Lung (tissue), 12 donors: ENCODE results near the gene TAGAP. TPM values are rescaled to one million over a fixed set of nuclear protein-coding genes. Genes with fewer than 3 reads are reported as not detected.
"Not testable (repeated sequence)": the region's sequence is repeated elsewhere in the genome, so short reads cannot be mapped to it uniquely, and the experiment has no call there.

Experiments
- ATAC-seq: fragments of 200-7000 bp; cut with Tn5 transposase; one replicate; pipeline ENCODE4 v1.9.1; 2020; ENCODE audit warnings: moderate number of reproducible peaks; ENCODE audit not compliant: insufficient read depth, low FRiP score
- DNase-seq, 3 donors: peaks; one replicate each; pipeline ENCODE4 v3.0.0-alpha.2; 2013 to 2017
- H3K27ac ChIP-seq, 2 donors: one replicate each; pipeline ENCODE4 v1.5.1; 2013; ENCODE audit warnings: mild to moderate bottlenecking in 2 of 2, moderate library complexity in 2 of 2, control low read depth in 1 of 2, inconsistent platforms in 1 of 2, low read depth in 1 of 2, low read length in 1 of 2
- H3K27me3 ChIP-seq, 3 donors: one replicate each; pipeline ENCODE4 v1.5.1; 2013; ENCODE audit warnings: low read length in 2 of 3; ENCODE audit not compliant: control insufficient read depth in 3 of 3, insufficient read depth in 3 of 3
- H3K36me3 ChIP-seq, 4 donors: one replicate each; pipeline ENCODE4 v1.5.1; 2013; ENCODE audit warnings: low read length in 4 of 4, mild to moderate bottlenecking in 1 of 4, moderate library complexity in 1 of 4; ENCODE audit not compliant: control insufficient read depth in 4 of 4, insufficient read depth in 4 of 4
- H3K4me1 ChIP-seq, 5 donors: one replicate each; pipeline ENCODE4 v1.5.1; 2013; ENCODE audit warnings: low read length in 5 of 5, mild to moderate bottlenecking in 2 of 5, moderate library complexity in 1 of 5; ENCODE audit not compliant: control insufficient read depth in 5 of 5, insufficient read depth in 5 of 5
- H3K4me3 ChIP-seq: one replicate; pipeline ENCODE4 v1.5.1; 2013; ENCODE audit warnings: mild to moderate bottlenecking, control low read depth, moderate library complexity
- H3K9ac ChIP-seq, 2 donors: one replicate each; pipeline ENCODE4 v1.5.1; 2013; ENCODE audit warnings: low read length in 2 of 2, control low read depth in 1 of 2; ENCODE audit not compliant: insufficient read depth in 1 of 2
- H3K9me3 ChIP-seq, 4 donors: one replicate each; pipeline ENCODE4 v1.5.1; 2013; ENCODE audit warnings: low read length in 3 of 4, mild to moderate bottlenecking in 1 of 4, moderate library complexity in 1 of 4; ENCODE audit not compliant: control insufficient read depth in 4 of 4, insufficient read depth in 3 of 4
- WGBS, 2 donors: extraction: QIAGEN DNeasy Blood & Tissue Kit; methylation state at CpG; one replicate each; pipeline ENCODE4 v1.1.7; 2013; 5-methylcytosine and 5-hydroxymethylcytosine counted together
- polyA plus RNA-seq, 2 donors: library from polyadenylated mRNA; stranded (reverse); fragments of 200-250 nt; gene quantifications; one replicate each; pipeline ENCODE4 v1.2.1, GENCODE V29; 2013
- total RNA-seq, 2 donors: library from RNA; depleted of rRNA in 1 of 2; stranded (reverse); fragments of >200 nt in 1 of 2; gene quantifications; one replicate each; pipeline ENCODE4 v1.2.1, GENCODE V29; 2014 to 2021
- TF ChIP-seq, protein P1 (sequence below): IDR thresholded peaks from 2 replicates; pipeline ENCODE4 v1.5.1; 2012; ENCODE audit warnings: mild to moderate bottlenecking; ENCODE audit errors: control extremely low read depth, extremely low read depth
- donor health status: control.
- donor health status: control.
- donor health status: Bipolar disorder and iron deficiency.
- donor health status: healthy.
- donor health status: DM: yes; HTN: yes; CAD: no.

The TAGAP gene
- total and polyA plus RNA-seq, 4 donors = 1.7 to 11.2 (median 8.4) TPM

DNA sequence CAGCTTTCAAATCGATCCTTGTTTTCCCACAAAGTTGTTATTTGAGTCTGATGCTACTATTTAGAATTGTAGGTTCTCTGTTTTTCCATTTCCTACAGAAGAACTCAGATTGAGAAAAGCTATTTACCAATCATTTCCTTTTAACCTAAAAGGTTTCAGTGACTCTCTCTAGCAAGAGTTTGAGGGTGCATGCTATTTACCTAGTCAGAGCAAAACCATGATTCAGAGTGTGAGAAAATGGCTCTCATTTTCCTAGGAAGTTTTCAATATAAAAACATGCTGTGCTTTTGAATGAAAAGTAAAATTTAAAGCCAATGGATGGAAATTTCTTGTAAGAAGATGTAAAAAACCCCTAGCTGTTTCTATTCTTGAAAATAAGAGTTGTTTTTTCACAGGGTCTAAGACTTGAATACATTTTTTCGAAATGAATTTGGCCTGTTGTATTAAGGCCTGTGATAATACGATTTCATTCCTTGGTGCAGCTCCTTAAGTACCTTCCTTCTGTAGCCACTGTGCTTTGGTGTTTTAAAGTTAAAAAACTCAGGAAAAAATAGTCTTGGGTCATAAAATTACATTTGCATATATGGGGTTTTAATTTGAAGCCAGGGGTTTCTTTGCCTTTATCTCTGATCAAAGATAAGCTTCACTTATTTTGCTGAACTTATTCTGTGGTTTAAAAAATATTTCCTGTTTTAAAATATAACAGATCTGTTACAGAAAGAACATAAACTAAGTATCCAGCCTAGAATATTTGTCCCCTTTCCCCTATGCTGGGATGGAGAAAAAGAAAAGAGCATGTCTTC, 26.8 kb downstream of the TAGAP start:
- ATAC-seq (no peak), DNase-seq (no peak)
- Histone ChIP-seq H3K4me1 (no peaks in the 10 kb centered on the region), H3K9ac (no peak overlapping the region), H3K27me3 (no peaks in the 10 kb centered on the region), H3K9me3 (no peaks in the 10 kb centered on the region), H3K4me3 (no peak overlapping the region), H3K36me3 (no peaks in the 10 kb centered on the region), H3K27ac (no peak overlapping the region)
- 55 to 60% methylated on average over 3 of the region's 3 CpGs for WGBS, 2 donors
- TF ChIP-seq, protein P1, sequence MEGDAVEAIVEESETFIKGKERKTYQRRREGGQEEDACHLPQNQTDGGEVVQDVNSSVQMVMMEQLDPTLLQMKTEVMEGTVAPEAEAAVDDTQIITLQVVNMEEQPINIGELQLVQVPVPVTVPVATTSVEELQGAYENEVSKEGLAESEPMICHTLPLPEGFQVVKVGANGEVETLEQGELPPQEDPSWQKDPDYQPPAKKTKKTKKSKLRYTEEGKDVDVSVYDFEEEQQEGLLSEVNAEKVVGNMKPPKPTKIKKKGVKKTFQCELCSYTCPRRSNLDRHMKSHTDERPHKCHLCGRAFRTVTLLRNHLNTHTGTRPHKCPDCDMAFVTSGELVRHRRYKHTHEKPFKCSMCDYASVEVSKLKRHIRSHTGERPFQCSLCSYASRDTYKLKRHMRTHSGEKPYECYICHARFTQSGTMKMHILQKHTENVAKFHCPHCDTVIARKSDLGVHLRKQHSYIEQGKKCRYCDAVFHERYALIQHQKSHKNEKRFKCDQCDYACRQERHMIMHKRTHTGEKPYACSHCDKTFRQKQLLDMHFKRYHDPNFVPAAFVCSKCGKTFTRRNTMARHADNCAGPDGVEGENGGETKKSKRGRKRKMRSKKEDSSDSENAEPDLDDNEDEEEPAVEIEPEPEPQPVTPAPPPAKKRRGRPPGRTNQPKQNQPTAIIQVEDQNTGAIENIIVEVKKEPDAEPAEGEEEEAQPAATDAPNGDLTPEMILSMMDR = no peak

DNA sequence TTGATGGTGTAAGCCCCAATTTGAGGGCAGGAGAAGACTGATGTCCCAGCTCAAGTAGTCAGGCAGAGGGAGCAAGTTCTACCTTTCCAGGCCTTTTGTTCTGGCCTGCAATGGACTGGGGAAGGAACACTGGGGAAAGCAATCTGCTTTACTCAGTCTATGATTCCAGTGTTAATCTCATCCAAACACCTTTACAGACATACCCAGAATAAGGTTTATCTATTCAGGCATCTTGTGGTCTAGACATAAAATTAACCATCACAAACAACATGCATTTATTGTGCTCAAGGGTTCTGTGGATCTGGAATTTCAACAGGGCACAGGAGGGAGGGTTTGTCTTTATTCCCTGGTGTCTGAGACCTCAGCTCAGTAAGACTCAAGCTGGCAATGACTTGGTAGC, 30.4 kb downstream of the TAGAP start:
- ATAC-seq (no peak), DNase-seq (no peak)
- H3K36me3 ChIP-seq = no peaks in the 10 kb centered on the region
- H3K27me3 ChIP-seq = no peaks in the 10 kb centered on the region
- H3K4me1 ChIP-seq = no peaks in the 10 kb centered on the region
- H3K4me3 ChIP-seq = no peak overlapping the region
- H3K9me3 ChIP-seq = no peaks in the 10 kb centered on the region
- TF ChIP-seq, protein P1 = no peak
- H3K9ac ChIP-seq = no peak overlapping the region
- no peak overlapping the region for H3K27ac ChIP-seq

DNA sequence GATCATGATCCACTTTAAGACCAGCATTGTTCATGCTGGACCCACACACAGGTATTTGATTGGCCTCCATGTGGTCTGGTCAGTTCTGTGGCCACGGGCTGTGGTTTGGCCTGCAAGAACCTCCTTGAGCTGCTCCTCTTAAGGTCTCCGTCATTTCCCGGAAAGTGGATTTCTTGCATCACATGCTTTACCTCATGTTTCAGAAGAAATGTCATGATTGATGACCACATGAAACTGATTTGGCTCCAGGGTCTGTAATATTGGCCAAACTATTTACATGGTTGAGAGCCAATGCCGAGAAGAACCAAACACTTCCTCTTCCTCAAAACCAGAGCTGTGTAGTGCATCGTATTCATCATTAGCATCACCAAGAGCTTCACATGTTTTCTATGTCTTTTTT, 31.6 kb downstream of the TAGAP start:
- DNase-seq (no peak), ATAC-seq (no peak)
- 35 to 60% methylated on average over 5 of the region's 5 CpGs for WGBS, 2 donors
- Histone ChIP-seq H3K9me3 (no peaks in the 10 kb centered on the region), H3K9ac (no peak overlapping the region), H3K36me3 (no peaks in the 10 kb centered on the region), H3K4me3 (no peak overlapping the region), H3K27ac (no peak overlapping the region), H3K4me1 (no peaks in the 10 kb centered on the region), H3K27me3 (no peaks in the 10 kb centered on the region)
- TF ChIP-seq, protein P1 = no peak

DNA sequence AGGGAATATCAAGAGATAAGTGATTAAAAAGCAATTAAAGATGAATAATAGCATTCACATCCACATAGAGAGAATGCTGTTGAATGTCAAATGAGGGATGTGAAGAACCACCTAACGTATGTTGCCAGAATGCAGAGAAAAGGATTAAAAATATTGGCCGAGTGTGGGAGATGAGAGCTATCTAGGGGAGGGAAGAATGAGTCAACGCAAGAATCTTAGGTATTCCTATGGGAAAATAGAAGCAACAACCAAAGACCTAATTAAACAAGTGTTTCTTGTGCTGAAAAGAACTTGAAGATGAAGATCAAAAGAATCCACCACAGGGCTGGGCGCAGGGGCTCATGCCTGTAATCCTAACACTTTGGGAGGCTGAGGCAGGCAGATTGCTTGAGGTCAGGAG, 32.6 kb downstream of the TAGAP start:
- ATAC-seq = no peak
- TF ChIP-seq, protein P1 = no peak
- WGBS, 2 donors = 85 to 88% methylated on average over 4 of the region's 4 CpGs

DNA sequence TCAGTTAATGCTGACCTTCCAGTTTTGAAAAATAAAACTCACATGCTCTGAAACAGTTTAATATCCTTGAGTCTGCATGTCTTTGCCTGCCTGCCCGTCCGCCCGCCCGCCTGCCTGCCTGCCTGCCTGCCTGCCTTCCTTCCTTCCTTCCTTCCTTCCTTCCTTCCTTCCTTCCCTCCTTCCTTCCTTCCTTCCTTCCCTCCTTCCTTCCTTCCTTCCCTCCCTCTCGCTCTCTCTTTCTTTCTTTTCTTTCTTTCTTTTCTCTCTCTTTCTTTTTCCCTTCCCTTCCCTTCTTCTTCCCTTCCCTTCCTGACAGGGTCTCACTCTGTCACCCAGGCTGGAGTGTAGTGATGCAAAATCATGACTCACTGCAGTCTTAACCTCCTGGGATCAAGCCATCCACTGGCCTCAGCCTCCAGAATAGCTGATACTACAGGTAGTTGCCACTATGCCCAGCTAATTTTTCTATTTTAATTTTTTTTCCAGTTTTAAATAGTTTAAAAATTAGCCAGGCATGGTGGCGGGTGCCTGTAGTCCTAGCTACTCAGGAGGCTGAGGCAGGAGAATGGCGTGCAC, 34.7 kb downstream of the TAGAP start:
- not testable (repeated sequence) for H3K27ac ChIP-seq, DNase-seq, H3K9me3 ChIP-seq, H3K36me3 ChIP-seq, H3K9ac ChIP-seq, H3K4me1 ChIP-seq, H3K27me3 ChIP-seq, H3K4me3 ChIP-seq, ATAC-seq
- 42 to 66% methylated on average over 7 of the region's 7 CpGs for WGBS, 2 donors

More for the DNA sequence above, 32.6 kb downstream of the TAGAP start:
- Histone ChIP-seq H3K9me3 (no peaks in the 10 kb centered on the region), H3K4me1 (no peaks in the 10 kb centered on the region), H3K27ac (no peak overlapping the region), H3K9ac (no peak overlapping the region), H3K36me3 (no peaks in the 10 kb centered on the region), H3K27me3 (no peaks in the 10 kb centered on the region), H3K4me3 (no peak overlapping the region)
- no peak for DNase-seq
